Stimulated activated CD8-positive, alpha-beta memory T cell treated with anti-CD3 and anti-CD28 coated beads, Interleukin-12 subunit alpha, Interleukin-12 subunit beta, amount 100 ng/mL, for 4 hours (primary cell): ENCODE measurements around the gene DCP1B.

Source experiments
- DNase-seq: peaks from one replicate; pipeline ENCODE4 v3.0.0-alpha.2; 2020; ENCODE audit warnings: low read depth

Gene DCP1B

DNA sequence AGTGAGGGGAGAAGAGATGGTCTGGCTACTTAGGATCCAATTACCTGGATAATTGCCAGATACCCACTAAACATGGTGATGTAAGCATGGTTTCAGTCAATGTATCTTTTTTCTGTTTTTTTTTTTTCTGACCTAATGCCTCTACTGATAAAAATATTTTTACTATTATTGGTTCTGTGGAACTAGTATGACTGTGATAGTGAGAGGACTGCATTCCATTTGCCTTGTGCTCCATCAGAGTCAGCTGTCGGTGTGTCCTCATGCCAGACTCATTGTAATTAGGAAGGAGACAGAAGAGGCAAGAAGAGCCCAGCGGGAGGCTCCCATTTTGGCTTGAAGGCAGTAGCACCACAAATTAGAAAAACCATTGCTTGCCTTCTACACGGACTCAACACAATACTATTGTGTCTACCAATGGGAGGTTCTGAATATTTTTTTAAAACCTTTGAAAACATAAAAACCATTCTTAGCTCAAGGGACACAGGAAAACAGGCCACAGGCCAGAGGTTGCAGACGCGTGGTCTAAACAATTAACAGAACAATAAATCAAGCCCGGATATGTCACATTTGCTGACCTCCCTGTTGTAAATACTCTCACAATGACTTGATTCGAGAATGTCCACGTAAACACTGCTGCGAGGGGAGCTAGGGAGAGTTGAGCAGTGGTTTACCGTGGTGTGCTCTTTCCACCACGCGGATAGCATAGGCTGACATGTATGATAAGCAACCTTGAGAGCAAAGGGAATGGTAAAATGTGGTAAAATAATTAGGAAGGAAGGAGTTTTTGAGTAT, 13.5 kb upstream of the DCP1B start:
- no peak for DNase-seq

DNA sequence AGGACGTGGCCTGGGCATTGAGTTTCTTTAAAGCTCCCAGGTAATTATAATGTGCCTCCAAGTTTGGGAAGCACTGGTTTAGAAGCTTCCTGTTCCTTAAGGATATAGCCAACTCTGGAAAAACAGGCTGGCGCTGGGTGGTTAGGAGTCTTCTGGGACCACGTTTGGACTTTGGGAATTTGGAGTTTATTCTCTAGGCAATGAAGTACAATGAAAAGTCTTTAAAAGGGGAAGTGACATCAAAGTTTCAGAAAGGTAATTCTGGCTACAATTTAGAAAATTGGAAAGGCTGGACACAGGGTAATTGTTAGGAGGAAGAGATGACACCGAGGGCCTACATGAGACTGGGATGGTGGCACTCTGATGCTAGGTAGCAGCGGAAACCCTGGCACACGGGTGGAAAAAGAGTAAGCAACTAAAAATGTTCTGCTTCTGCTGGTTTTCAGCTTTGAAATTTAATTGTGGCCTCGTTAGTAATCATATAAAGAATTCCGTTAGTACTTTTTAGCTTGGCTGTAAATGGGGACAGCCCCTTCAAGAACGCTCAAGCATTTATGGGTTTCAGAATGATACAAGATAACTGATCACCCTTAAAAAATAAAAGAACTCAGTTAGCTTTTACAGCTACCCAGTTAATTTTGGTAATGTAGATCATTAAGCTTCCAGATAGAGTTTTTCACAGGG, 12.7 kb upstream of the DCP1B start:
- no peak for DNase-seq

DNA sequence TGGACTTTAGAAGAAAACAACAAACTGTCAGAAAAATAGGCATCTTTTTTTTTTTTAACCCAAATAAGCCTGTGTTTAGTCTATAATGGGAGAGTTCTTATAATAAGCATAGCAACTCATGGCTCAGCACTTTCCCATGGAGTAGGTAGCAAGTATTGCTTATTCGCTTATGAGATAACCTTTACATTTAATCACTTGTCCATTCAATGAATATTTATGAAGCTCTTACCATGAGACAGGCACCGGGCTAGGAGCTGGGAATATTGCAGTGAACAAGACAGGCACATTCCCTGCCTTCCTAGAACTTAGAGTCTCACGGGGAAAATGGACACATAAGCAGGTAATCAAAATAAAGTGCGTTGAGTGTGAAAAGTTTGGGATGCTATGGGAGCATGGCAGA, 10.0 kb upstream of the DCP1B start:
- DNase-seq, result no peak

DNA sequence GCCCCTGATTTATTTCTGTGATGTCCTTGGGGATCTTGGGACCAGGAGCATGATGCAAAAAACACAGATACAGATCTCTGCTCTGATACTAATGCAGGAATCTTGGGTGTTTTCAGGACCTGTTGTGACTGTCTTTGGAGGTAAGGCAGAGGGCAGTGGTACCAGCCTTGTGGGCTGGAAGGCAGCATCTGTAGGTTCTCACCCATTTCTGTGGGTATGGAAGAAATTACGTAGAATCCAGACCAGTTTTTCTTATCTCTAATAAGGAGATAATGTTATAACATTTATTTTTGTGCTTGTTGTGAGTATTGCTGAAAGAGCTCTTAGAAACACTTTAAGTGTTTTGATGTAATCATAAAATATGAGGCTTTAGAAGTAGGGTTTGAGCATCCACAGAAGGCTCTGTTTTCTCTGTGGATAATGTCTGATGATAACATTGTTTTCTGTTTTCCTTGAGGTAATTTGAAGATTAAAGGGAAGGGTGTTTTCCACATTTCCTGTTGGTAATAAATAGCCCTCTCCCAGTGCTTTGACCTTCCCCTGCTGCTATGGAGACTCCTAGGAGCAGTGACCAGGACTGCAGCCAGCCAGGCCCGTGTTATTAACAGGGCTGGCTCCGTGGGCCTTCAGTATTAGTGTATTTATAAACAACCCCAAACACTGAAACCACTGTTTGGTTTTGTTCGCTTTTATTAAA, 9.4 kb upstream of the DCP1B start:
- DNase-seq, result no peak

DNA sequence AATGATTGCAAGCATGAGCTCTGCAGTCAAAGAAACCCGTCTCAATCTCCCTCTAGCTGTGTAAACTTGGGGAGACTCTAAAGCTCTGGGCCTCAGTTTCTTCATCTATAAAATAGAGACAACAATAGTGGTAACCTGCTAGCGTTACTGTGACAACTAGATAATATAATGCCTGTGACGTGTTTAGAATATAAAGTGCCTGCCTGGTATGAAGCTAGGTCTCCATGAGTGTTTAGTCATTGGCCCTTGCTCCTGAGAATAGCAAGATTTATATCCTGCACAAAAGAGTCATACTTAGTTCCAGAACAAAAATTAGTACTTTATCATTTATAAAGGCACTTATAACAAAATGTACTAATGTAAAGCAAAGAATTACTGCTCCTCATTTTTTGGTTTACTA, 8.8 kb upstream of the DCP1B start:
- DNase-seq, result no peak

DNA sequence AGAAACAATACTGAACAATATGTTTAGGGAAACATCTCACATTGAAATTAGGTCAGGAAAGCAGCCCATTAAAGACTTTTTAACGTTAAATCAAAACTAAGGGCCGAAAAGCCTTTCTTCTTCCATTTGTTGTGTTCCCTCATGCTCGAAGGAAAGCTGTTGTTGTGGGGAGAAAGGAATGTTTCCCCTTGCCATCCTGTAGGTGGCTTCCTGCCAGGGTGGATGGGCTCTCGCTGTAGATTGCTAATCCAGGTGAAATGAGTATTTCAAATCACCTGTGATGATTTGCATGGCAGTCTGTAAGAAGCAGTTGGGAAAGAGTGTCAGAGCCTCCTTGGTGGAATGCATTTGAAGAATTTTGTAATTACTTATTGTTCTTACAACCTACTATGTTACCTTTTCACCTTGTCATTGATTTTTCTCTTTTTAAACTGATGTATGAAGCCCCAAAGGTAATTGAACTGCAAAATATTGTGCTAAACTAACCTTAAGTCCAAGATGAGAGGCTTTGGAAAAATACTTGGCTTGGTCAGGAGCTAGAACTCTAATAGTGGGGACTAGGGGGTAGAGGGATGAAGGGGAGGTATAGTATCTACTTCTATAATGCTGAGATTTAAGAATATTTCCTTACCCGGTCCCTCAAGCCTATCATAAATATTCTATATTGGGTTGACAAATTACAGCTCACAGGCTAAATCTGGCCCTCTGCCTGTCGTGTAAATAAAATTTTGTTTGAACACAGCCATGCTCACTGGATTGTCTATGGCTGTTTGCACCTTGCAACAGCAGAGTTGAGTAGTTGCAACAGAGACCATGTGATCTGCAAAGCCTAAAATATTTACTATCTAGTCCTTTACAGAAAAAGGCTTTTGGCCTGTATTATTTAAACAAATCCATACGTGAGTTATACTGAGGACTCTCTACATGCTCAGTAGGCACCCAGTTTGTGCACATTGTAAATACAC, 7.7 kb upstream of the DCP1B start:
- no peak for DNase-seq

DNA sequence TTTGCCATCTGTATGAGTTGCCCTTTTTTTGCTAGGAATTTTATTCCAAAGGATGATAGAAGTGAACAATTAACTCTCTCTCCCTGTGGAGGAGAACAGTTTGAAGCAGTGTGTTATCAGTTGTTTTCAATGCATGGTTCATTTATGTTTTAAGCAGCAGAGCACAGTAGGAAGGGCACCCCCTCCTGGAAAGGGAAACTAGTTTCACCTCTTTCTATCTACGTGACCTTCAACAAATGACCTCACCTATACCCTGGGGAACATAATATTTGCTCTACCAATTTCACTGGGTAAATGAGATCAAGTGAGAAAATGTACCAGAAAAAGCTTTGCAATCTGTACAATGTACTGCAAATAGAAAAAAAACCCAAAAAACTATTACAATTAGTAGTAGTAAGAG, 5.4 kb upstream of the DCP1B start:
- no peak for DNase-seq

DNA sequence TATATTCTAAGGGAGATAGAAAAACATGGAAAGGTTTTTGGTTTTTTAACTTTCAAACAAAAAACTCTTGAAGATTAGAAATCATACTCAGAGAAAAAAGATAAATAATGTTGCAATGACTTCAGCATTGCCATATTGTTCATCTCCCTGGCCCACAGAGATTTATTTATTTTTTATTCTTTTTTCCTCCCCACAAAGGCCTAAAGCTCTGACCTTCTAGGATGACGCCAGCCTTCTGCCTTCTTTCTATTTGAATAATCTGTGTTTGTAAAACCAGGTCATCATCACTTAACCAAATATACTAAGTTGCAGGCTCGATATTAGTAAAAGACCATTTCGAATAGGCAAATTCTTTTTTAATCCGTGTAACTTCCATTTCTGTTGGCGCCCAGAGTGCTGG, 4.4 kb upstream of the DCP1B start:
- DNase-seq, result no peak

DNA sequence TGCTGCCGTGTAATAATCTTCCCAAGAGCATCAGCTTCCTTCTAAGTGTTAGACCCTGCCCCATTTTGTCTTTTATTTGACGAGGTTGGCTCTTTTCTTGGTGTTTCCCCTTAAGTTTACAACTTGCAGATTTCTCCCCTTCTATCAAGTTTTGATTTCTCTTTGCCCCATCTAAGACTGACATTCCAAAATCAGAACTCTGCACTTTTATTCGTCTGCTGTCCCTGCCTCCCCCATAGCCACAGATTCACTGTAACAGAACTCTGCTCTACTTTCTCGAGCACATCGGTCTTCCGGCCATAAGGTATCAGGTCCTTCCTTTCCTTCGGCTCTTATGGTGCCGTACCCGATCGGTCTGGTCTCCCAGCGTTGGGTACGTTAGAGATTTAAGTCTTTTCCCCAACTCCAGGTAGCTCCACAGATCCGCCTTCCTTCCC, 563 bp downstream of the DCP1B start:
- DNase-seq, result no peak

DNA sequence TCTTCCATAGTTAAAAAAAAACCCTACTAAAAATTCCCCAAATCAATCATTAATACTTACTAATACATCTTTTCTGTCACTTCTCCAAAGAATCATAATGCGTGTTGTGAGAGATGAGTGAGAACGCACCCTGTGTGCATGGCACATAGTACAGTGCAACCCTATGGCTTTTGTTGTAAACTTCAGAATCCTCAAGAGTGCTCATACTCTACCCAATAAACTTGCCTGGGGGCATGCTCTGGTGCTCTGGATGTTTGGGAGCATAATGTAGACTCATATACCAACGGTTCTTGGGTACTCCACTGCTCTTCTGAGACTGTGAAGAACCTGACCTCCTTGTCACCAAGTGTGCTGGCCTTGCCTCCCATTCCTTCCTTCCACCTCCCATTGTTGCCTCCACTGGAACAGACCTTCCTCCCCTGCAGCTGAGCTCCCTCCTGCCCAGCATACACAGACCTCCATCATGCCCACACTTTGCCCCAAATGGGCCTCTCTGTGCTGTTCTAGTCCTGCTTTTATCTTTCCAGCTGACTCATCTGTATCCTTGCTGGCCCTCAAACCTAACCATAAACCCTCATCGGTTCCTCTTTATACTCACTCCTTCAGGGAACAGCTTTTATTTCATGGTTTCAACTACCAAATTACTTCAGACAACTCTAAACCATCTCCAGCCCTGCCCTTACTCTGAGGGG, 8.9 kb downstream of the DCP1B start:
- no peak for DNase-seq

DNA sequence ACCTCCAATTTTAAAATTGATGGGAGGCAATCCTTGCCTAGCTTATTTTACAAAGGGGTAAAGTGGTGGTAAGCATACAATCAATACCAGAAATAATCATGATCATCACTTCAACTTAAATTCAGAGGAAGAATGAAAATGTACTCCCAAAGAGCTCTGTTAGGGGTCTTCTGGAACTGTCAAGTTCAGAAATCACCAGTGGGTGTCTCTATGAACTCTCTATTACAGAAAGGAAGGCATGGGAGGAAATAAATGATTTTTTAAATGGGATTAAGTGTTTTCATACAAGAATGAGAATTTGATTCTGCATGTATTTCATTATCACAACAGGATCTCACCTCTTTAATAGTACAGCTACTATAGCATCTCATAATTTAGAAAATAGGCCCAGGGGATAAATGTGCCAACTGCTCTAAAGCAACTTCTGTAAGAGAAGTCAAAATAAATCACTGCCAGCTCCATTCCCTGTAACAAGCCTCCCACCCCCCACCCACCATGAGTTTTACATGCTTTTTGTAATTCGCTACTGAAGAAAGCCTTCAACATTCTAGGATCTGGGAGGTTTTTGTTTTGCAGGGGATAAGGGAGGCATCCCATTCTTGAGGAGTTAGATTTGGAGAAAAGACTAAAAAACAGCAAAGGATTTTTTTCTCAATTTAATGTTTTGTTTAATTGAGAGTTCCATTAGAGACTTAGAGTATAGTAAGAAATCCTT, 9.7 kb downstream of the DCP1B start:
- no peak for DNase-seq

DNA sequence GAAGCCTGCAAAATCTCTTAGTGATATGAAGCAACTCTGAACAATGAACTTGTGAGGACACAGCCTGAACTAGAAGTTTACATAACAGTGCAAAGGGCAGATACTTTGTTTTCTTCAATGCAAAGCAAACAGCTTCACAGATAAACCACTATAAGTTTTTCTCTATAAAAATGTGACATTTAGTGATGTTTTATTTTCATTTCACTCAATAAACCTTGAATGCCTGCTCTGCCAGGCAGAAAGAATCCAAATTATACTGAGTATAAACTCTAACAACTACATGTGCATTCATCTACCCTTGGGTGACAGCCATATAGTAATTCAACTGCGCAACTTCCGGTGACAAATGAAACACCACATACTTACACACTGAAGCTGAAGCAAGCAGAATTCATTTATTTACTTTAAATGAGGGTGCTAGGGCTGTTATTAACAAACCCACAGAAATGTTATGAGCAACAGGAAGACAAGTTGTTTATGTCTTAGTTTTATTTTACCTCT, 10.3 kb downstream of the DCP1B start:
- DNase-seq, result no peak

DNA sequence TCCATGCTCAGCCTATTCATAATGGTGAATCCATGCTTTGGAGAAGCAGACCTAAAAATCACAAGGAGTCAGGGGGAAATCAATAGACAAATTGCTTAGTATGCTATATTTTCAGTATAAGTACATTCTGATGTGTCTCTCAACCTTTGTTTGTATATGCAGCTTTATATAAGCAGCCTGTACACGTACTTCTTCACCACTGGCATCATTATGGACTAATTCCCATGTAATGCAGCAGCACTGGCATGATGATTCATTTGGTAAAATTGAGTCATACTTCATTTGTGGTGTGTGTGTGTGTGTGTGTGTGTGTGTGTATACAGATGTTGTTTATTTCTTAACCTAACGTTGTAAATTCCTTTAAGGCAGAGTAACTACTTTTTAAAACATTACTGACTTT, 10.9 kb downstream of the DCP1B start:
- no peak for DNase-seq

DNA sequence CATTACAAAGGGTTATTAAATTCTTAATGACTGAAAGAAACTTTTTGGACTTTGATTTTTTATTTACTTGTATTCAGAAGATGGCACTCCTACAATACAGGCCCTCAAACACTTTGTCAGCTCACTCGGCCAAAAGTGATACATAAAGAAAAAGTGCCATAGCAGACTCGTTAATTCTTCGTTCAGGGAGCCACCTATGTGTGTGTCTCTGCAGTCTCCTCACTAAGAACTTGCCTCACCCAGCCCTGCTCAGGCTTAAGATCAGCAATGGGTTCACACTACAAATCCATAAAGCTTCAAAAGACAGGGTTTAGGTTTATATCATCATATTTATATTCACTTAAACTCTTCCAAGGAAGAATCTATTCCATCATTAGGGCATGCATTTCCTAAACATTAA, 11.5 kb downstream of the DCP1B start:
- DNase-seq, result no peak

DNA sequence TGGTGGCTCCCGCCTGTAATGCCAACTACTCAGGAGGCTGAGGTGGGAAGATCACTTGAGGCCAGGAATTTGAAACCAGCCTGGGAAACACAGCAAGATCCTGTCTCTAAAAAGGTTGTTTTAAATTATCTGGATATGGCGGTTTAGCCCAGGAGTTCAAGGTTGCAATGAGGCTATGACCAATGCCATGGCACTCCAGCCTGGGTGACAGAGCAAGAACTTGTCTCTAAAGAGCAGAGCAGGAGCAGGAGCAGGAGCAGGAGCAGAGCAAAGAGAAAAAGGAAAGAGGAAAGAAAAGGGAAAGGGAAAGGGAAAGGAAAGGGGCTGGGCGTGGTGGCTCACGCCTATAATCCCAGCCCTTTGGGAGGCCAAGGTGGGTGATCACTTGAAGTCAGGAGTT, 15.1 kb downstream of the DCP1B start:
- no peak for DNase-seq

DNA sequence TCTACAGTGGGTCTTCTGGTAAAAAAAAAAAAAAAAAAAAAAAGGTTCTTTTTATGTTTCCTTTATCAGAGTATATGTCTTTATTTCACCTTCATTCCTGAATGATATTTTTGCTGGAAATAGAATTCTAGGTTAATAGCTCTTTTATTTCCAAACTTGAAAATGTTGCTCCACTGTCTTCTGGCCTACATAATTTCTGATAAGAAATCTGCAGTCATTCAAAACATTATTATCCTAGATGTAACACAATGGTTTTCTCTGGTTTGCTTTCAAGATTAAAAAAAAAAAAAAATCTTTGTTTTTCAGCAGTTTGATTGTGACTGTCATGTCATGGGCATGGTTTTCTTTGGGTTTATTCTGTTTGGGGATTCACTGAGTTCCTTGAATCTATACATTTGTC, 19.5 kb downstream of the DCP1B start:
- DNase-seq, result no peak

DNA sequence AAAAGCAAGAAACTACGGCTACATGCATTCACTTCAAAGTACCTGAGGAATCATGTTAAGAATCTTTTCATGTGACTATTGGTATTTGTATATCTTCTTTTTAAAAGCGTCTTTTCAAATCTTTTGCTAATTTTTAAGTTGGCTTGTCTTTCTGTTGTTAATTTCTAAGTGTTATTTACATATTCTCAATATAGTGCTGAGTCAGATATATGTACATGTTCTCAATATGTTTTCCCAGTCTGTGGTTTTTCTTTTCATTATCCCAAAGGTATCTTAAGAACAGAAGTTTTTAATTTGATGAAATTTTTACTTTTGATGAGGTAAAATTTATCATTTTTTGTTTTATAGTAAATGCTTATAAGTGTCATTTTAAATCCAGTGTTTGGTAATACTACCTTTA, 24.0 kb downstream of the DCP1B start:
- no peak for DNase-seq

DNA sequence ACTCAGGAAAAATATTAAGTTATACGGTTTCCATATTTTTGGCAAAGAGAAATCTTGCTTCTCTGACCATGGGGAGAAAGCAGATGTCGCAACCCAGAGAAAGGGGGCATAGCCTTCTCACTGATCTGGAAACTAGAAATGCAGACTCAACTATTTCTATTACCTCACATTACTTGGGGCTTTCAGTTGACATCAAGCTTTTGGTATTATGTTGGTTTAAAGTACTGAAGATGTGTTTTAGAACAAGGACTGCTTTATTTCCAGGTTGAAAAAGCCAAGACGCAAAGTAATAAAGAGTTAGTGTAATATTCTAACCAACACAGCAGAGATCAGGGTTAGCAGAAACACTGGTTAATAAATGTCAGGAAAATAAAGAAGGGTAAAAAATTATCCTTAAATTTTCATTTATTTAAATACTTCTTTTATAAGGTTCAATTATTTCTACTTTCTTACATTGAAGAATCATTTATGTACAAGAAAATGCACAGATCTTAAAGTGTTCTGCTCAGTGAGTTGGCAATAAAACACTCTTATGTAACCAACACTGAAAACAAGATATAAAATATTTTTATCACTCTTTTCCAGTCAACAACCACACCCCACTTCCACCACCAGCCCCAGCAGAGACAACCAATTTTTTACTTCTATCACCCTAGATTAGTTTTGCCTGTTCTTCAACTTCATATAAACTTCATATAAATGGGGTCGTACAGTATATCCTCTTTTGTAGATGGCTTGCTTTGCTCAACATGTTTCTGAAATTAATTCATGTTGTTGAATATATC, 26.0 kb downstream of the DCP1B start:
- DNase-seq, result no peak

DNA sequence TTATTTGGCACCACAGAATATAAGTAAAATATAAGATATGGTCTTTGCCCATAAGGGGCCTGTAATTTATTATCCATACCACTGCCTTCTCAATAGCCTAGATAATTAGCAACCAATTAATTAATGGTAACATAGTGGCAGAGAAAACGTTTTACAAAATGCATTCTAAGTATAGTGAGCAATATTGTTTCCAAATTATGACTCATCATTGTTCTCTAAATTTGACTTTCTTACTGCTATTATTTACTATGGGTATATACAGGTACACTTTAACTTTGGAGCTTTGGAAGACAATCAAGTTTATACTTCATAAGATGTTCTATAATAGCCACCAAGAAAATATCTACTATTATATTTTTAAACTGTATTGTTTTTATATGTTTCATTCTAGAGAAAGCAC, 26.7 kb downstream of the DCP1B start:
- DNase-seq, result no peak

DNA sequence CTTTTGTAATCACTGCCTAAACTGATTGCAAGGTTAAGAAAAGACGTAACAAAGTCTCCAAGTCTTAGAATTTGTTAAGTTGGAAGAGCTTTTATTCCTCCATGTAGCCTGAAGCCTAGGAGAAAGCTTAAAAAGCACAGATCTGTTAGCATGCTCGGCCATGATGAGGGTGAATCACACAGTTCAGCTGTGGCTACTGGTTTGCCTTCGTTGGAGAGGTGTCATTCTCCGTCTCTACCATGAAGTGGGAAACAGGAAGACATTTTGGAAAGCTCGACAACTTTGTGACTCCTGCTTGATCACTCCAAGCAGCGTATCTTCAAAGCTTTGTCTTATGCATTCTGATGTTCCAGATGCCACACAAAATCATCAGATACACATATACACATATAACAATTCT, 27.1 kb downstream of the DCP1B start:
- DNase-seq, result no peak
